Left renal pelvis (tissue), 4 donors: ENCODE data around the gene BBS4. TPM values are rescaled to one million over a fixed set of nuclear protein-coding genes. Genes with fewer than 3 reads are reported as not detected.

Experiments
- polyA plus RNA-seq, 4 donors: library from polyadenylated mRNA; unstranded; fragments of 120-200 nt; gene quantifications; one replicate each; pipeline ENCODE4 v1.2.1, GENCODE V29; 2013; ENCODE audit not compliant: insufficient read length in 4 of 4

Gene BBS4
- polyA plus RNA-seq, 4 donors, result 26.6 to 52.7 (median 39.7) TPM

Other genes with a start within 250 kb of the BBS4 start
- 100 to 1,000 TPM; 183 to 219 (median 199) TPM for gene ARIH1, start 211.9 kb upstream of the BBS4 start, polyA plus RNA-seq
- 1 to 10 TPM in 1 of 4 donors, under 1 TPM in 1, not detected in 2; 0.55 to 1.1 TPM for gene GOLGA6B, start 31.5 kb upstream of the BBS4 start, polyA plus RNA-seq
- not detected for gene HIGD2B, start within 50 bp of the BBS4 start, polyA plus RNA-seq
- gene ADPGK, start 97.6 kb downstream of the BBS4 start, polyA plus RNA-seq, result 10 to 100 TPM; 51.0 to 62.2 (median 55.3) TPM